HG03108 (cell line): ENCODE data around the gene TMCC2.

Experiments used
- ATAC-seq: cut with Tn5 transposase; IDR thresholded peaks from one replicate; pipeline ENCODE4 v1.9.1; 2021; ENCODE audit warnings: moderate library complexity; ENCODE audit not compliant: unreplicated experiment

TMCC2 gene

GRCh38 chr1:205258261-205258691 is 30.5 kb downstream of the TMCC2 start:
- no peak for ATAC-seq

GRCh38 chr1:205258719-205259118 is 31.0 kb downstream of the TMCC2 start:
- no peak for ATAC-seq

GRCh38 chr1:205259324-205259832 is 31.6 kb downstream of the TMCC2 start:
- ATAC-seq = no peak

- no peak for ATAC-seq
Measured at GRCh38 chr1:205259998-205260397, 32.3 kb downstream of the TMCC2 start.

GRCh38 chr1:205260948-205261732 is 33.4 kb downstream of the TMCC2 start:
- no peak for ATAC-seq

GRCh38 chr1:205261946-205262691 is 34.4 kb downstream of the TMCC2 start:
- ATAC-seq = no peak

- no peak for ATAC-seq
Measured at GRCh38 chr1:205262731-205263171, 35.0 kb downstream of the TMCC2 start.

GRCh38 chr1:205263580-205264190 is 35.9 kb downstream of the TMCC2 start:
- no peak for ATAC-seq

GRCh38 chr1:205266611-205267305 is 39.0 kb downstream of the TMCC2 start:
- no peak for ATAC-seq

GRCh38 chr1:205267306-205267902 is 39.7 kb downstream of the TMCC2 start:
- no peak for ATAC-seq

- ATAC-seq = no peak
Measured at GRCh38 chr1:205268846-205269680, 41.3 kb downstream of the TMCC2 start.

GRCh38 chr1:205269711-205270110 is 42.0 kb downstream of the TMCC2 start:
- no peak for ATAC-seq

- ATAC-seq = no peak
Measured at GRCh38 chr1:205270271-205270670, 42.5 kb downstream of the TMCC2 start.

GRCh38 chr1:205270764-205271163 is 43.0 kb downstream of the TMCC2 start:
- ATAC-seq = no peak

GRCh38 chr1:205271277-205271676 is 43.5 kb downstream of the TMCC2 start:
- no peak for ATAC-seq

GRCh38 chr1:205271745-205272144 is 44.0 kb downstream of the TMCC2 start:
- no peak for ATAC-seq

- no peak for ATAC-seq
Measured at GRCh38 chr1:205272536-205272935, 44.8 kb downstream of the TMCC2 start.

- ATAC-seq = peak; percentile 70
Measured at GRCh38 chr1:205273551-205273982, 45.8 kb downstream of the TMCC2 start.

- peak; percentile 12 for ATAC-seq
Measured at GRCh38 chr1:205274041-205274691, 46.4 kb downstream of the TMCC2 start.
